ENCODE measurements around the gene IL16.

Gene IL16

DNA sequence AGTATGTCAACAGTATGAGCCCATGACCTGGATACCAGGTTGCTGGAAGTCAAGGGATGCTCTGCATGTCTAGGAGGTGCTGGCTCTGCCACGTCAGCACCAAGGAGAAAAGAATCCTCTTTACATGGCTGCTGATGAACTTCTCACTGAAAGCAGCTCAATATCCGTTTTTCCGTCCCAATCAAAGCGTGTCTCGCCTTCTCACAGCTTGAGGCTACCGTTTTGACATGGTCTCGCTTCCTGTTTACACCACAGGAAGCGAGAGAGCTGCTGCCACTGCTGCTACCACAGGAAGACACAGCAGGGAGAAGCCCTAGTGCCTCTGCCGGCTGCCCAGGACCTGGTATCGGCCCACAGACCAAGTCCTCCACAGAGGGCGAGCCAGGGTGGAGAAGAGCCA, 100.0 kb downstream of the IL16 start:
- peak; percentile 89 for DNase-seq

DNA sequence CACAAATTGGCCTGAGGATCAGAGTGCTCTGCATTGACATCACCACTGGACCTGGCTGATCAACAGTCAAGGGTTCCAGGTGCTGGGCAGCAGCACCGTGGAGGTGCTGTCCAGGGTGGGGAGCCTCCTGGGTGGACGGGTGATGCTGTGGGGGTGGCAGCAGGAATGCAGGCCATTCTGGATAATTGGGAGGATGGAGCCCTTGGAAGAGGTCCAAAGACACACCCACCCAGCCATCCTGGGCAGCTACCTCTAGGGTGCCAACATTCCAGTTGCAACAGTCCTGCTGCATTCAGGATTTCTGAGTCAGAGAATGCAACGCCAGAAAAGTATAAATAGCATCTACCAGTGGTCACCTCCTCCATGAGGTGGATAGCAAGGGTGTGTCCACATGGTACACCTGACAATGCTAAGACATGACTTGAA, 100.5 kb downstream of the IL16 start:
- no peak for DNase-seq

- DNase-seq, result no peak
Measured at GRCh38 chr15:81297603-81298575, 101.2 kb downstream of the IL16 start.

DNA sequence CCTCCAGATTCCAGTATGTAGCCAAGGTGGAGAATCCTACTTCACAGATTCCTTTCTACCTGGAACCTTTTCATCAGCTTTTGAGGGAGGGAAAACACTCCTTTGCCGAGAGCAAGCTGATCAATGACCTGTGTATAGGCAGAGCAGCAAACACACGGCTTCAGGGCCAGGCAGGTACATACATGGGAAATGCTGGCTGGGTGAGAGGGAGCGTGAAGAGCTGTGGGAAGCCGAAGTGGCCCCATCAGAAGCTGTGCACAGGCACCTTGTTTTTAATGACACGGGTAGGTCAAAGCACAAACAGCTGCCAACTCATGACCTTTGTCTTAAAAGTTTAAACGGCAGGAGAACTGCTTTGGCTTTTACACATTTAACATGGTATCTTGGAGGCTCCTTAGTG, 101.9 kb downstream of the IL16 start:
- DNase-seq, result no peak

GRCh38 chr15:81299156-81299555, 102.5 kb downstream of the IL16 start:
- DNase-seq, result no peak

GRCh38 chr15:81299630-81300273, 103.1 kb downstream of the IL16 start:
- no peak for DNase-seq

DNA sequence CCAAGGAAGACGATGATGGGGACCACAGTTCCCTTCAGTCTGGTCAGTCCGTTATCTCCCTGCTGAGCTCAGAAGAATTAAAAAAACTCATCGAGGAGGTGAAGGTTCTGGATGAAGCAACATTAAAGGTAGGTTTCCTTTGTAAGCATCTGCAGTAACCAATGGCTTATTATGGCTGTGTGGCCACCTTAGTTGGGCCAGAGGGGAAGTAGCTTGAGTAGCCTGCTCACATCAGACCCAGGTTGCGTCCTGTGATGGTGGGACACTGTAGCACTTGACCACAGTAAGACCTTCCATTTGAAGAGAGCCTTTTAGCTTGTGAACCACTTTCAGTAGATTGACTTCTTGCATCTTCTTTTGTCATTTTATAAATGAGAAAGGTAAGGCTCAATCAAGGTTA, 104.7 kb downstream of the IL16 start:
- no peak for DNase-seq

DNA sequence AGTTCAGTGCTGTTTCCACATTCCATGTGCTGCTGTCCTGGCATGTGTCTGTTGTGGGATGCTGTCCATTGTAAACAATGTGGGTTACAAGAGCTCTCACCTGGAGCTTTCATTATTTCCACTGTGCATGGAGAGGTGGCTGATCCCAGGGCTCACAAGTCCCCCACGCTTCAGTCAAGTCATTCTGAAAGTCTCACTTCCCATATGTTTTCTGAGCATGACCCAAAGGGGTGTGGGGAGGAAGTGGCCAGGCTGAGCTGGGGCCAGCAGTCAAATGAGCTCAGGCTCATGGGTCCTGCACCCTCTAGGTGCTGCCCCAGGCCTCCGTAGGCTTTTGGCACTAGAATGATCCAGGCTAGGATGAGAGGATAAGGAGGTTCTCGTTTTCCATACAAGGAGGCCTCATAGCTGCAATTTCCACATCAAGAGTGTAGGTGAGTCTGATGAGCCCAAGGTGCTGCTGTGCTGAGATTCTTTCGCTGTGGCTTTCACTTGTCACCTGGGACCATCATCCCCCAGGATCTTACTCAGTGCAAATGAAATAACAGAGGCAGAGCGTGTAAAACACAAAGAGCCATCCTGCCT, 105.2 kb downstream of the IL16 start:
- DNase-seq, result peak; percentile 69

GRCh38 chr15:81302701-81303109, 106.0 kb downstream of the IL16 start:
- peak; percentile 60 for DNase-seq

DNA sequence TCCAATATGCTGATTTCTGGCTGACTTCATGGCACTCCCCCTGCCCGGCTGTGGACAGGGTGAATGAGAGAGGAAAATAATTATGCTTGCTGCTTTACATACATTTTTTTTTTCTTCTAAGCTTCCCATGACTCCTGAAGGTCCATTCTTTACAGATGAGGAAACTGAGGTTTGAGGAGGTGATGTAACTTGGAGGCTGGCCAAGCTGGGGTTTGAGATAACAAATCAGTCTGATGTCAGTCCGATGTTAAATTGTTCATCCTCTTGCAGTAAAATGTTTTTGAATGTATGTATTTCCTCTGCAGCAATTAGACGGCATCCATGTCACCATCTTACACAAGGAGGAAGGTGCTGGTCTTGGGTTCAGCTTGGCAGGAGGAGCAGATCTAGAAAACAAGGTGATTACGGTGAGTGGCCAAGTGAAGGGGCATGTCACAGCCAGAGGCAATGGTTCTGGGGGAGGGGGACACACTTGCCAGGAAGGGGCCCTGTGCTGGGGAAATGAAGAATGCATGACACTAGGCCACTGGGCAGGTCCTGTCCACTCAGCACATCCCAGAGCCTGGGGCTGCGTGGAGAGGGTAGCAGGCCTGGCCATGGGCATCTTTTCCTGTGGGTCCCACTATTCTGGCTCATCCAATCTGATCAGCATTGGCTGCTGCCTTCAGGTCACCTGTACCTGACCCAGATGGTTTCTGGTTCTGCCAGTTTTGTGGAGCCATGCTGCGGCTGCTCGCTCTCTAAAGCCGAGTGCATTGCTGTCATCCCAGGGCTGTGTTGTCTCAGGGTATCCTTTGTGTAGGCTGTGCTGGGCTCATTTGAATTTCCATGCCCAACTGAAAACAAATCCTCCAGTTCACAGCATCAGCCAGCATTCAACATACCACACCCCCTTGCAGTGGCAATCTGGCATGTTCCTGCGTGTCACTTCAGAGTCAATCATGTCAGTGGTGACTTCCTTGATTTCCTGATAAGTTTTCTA, 106.9 kb downstream of the IL16 start:
- DNase-seq, result no peak

GRCh38 chr15:81304226-81304625, 107.5 kb downstream of the IL16 start:
- DNase-seq, result no peak

- DNase-seq, result no peak
Measured at GRCh38 chr15:81308260-81308659, 111.6 kb downstream of the IL16 start.

GRCh38 chr15:81309647-81310450, 113.2 kb downstream of the IL16 start:
- DNase-seq, result no peak

DNA sequence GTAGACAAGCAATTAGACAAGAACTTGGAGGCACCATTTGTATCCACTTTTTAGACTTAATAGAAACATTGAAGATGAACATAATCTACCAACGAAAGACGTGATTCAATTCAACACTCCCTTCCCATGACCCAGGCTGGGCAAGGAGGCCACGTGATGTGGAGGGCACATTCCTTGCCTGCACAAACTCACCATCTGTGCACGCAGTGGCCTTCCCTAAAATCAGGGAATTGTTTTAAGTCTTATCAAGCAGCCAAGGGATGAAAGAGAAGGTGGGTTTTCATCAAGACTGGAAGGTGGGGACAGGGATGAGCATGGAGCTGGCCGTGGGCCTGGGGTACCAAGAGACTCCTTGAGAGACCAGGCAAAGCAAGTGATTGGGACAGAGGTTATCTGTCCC, 113.8 kb downstream of the IL16 start:
- no peak for DNase-seq

GRCh38 chr15:81311752-81312464, 115.2 kb downstream of the IL16 start:
- no peak for DNase-seq

DNA sequence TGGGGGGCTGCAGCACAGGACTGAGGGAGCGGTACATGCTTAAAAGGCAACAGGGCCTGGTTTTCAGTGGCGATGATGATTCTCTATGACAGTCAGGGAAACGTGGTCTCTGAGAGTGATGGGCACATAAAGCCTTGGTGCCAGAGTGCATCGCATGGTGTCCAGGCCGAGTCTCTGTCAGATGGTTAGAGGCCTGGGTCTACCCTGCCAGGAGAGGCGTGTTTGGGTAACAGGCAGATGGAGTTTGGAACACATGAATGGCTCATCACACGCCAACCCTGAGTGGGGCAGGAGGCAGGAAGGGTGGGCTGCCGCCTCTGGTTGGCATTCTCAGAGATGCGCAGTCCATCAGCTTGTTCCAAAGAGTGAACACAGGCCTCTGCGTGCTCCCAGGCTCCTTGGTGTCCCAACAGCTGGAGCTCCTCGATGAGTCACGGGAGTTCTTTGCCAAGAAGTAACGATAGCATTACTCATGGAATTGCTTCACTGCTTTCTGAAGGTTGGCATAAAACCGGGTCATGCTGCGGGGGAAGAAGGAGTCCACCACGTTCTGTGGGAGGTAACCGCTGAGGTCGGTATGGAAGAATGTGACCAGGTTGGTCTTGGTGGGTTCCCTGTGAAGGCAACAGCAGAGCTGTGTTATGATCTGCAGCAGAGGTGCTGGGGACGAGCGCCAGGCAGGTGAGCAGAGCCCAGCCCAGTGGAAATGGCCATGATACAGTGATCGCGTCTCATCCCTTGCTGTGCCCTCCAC, 116.3 kb downstream of the IL16 start:
- no peak for DNase-seq

- DNase-seq, result no peak
Measured at GRCh38 chr15:81313686-81314085, 117.0 kb downstream of the IL16 start.

- DNase-seq, result no peak
Measured at GRCh38 chr15:81314378-81314777, 117.7 kb downstream of the IL16 start.

DNA sequence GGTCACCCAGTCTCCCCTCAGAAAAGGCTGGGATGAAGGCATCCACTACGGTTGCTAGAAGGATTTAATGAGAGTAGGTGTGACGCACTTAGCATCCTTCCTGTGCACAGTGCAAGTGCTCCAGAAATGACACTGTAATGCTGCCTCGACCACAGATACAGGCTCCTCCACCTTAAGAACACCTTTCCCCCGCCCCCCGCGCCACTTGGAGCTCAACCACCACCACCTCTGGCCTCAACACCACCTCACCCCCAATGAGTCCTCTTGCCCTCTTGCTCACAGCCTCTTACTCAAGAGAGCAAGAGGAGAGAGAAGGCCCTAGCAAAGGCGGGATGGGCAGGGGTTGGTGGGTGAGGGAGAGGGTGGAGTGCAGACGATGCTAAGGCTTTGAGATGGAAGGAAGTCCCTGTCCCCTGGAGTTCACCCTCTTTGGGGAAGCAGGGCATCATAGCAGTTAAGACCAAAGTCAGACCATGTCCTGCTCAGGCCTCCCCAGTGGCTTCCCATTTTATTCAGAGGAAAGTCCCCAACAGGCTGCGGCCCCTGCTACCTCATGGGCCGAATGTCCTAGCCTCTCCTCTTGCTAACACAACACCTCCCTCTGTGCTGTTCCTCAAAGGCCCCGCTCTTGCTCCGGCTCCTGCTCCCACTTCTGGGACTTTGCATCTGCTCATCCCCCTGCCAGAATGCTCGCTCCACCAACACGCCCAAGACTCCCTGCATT, 118.9 kb downstream of the IL16 start:
- DNase-seq, result no peak

DNA sequence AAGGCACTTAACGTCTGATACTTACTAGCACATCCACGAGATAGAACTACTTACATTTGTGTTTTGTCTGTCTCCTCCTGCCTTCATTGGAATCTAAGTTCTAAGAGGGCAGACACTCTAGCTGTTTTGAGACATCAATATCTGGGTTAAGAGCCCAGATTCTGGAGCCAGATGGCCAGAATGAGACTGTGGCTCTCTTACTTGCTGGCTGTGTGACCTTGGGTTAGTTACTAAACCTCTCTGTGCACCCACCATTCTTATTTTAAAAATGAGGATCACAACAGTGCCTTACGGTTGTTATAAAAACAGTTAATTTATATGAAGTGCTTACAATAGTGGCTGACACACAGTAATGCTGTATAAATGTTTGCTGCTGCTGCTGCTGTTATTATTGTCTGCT, 119.6 kb downstream of the IL16 start:
- no peak for DNase-seq
